Measurements from ENCODE around the gene PAX5. TPM values are rescaled to one million over a fixed set of nuclear protein-coding genes. Genes with fewer than 3 reads are reported as not detected.

Gene PAX5
- total RNA-seq, 6 experiments from 2014 or later: not detected

DNA sequence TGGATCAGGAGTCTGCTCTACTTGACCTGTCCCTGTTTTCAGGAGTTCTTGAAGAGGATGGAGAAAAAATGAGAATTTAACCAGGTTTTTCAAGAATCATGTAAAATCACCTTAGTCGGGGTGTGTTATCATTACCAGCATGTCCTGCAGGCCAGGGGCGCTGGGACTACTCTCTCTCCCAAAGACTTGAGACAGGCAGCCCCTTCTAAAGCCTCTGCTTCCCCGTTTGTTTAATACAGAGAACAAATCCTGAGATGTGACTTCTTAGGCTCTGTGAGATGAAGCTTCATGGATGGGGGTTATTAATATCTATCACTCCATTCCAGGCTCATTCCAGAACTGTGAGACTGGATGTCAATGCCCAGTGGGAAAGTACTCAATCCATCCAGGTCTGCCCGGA, 3.0 kb downstream of the PAX5 start:
- peaks cover 3% of the 10 kb centered on the region; the same call in 1 of the 2 replicates for H3K9me3 Mint-ChIP-seq
- H3K4me3 Mint-ChIP-seq: no peak overlapping the region
- H3K27me3 Mint-ChIP-seq (ENCODE audit: insufficient read depth): peaks cover 66% of the 10 kb centered on the region
- DNase-seq: no peak
- TF ChIP-seq, protein P1, sequence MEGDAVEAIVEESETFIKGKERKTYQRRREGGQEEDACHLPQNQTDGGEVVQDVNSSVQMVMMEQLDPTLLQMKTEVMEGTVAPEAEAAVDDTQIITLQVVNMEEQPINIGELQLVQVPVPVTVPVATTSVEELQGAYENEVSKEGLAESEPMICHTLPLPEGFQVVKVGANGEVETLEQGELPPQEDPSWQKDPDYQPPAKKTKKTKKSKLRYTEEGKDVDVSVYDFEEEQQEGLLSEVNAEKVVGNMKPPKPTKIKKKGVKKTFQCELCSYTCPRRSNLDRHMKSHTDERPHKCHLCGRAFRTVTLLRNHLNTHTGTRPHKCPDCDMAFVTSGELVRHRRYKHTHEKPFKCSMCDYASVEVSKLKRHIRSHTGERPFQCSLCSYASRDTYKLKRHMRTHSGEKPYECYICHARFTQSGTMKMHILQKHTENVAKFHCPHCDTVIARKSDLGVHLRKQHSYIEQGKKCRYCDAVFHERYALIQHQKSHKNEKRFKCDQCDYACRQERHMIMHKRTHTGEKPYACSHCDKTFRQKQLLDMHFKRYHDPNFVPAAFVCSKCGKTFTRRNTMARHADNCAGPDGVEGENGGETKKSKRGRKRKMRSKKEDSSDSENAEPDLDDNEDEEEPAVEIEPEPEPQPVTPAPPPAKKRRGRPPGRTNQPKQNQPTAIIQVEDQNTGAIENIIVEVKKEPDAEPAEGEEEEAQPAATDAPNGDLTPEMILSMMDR (IDR thresholded peaks at IDR 0.05): no peak
- H3K36me3 Mint-ChIP-seq (ENCODE audit: low read depth): peaks cover 7% of the 10 kb centered on the region
- H3K27ac Mint-ChIP-seq: no peak overlapping the region
- H3K4me1 Mint-ChIP-seq (ENCODE audit: low read depth): peaks cover 10% of the 10 kb centered on the region

DNA sequence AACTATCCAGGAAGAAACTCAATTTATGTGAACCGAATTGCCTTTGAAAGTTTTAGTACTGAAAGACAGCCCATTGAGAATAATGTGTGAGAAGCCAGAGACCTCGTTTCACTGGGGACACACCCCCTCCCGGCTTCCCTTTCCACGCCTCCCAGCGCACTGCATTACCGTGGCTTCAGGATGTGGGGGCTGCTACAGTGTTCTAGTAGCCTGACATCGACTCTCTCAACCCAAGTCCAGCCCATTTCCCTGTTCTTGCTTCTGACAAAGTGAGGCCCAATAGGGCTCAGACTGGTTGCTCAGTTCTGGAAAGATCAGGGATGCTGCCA, 3.5 kb downstream of the PAX5 start:
- TF ChIP-seq, protein P1 (IDR thresholded peaks at IDR 0.05): no peak
- H3K27ac Mint-ChIP-seq: no peak overlapping the region
- no peak for DNase-seq
- H3K9me3 Mint-ChIP-seq: no peaks in the 10 kb centered on the region
- peaks cover 3% of the 10 kb centered on the region; the same call in 1 of the 2 replicates for H3K36me3 Mint-ChIP-seq (ENCODE audit: low read depth)
- H3K4me3 Mint-ChIP-seq: no peak overlapping the region
- peaks cover 67% of the 10 kb centered on the region for H3K27me3 Mint-ChIP-seq (ENCODE audit: insufficient read depth)
- peaks cover 11% of the 10 kb centered on the region; the same call in 1 of the 2 replicates for H3K4me1 Mint-ChIP-seq (ENCODE audit: low read depth)

DNA sequence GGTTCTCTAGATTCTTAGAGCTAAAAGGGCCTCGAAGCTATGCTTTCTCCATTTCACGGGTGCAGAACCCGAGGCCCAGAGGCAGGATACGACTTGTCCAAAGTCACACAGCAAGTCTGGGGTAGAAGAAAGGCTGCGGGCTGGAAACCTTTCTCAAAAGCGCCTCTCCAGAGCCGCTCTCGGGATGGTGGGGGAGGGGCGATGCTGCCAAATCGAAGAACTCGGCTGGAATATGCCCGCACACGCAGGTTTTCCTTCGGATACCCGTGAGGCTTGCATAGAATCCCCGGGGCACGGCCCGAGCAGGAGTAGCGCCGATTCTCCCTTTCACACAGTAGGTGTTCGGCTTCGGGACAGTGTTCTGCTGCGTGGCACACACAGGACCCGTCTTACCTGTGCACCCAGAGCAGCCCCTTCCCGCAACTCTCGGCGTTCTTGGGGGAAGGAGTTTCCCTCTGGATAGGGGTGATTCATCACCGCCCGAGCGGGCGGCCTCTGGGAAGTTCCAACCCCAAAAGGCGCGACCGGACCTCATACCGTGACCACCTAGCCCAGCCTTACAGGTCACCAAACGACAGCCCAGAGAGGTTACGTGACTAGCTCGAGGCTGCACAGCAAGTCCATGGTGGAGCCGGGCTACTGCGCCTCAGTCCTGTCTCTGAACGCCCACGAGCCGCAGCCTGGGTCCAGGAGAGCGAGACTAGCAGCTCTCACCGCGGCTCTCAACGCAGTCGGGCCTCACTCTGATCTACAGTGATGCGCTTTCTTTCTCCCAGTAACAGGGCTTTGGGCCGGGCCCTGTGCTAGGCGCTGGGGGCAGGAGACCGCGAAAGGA, 4.1 kb downstream of the PAX5 start:
- H3K4me1 Mint-ChIP-seq (ENCODE audit: low read depth): peaks cover 12% of the 10 kb centered on the region; the same call in 1 of the 2 replicates
- no peak overlapping the region for H3K4me3 Mint-ChIP-seq
- no peak overlapping the region for H3K27ac Mint-ChIP-seq
- H3K36me3 Mint-ChIP-seq (ENCODE audit: low read depth): peaks cover 3% of the 10 kb centered on the region; the same call in 1 of the 2 replicates
- TF ChIP-seq, protein P1 (IDR thresholded peaks at IDR 0.05): no peak
- no peaks in the 10 kb centered on the region for H3K9me3 Mint-ChIP-seq
- DNase-seq: no peak
- peaks cover 65% of the 10 kb centered on the region for H3K27me3 Mint-ChIP-seq (ENCODE audit: insufficient read depth)

DNA sequence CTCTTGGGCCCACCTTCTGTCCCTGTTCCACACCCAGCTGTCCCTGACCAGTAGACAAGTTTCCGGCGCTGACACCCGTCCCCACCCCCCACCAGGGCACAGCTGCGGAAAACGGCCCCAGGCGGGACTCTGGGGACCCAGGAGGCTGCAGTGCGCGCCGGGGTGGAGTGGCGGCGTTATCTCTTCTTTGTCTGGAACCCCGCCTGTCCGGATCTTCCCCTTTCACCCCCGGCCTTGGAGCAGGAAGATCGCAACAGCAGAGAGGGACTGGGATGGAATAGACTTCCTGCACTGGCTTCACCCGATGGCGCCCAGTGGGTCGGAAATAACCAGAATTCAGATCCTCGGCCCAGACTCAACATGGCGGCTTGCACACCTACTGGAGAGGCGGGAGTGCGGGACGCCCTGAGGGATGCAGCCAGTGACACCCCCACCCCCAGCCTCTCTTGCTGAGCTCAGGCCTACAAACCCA, 4.7 kb downstream of the PAX5 start:
- H3K4me1 Mint-ChIP-seq (ENCODE audit: low read depth): peaks cover 12% of the 10 kb centered on the region; the same call in 1 of the 2 replicates
- DNase-seq: no peak
- peaks cover 3% of the 10 kb centered on the region; the same call in 1 of the 2 replicates for H3K36me3 Mint-ChIP-seq (ENCODE audit: low read depth)
- H3K27me3 Mint-ChIP-seq (ENCODE audit: insufficient read depth): peaks cover 64% of the 10 kb centered on the region
- H3K4me3 Mint-ChIP-seq: no peak overlapping the region
- no peak overlapping the region for H3K27ac Mint-ChIP-seq
- TF ChIP-seq, protein P1 (IDR thresholded peaks at IDR 0.05): no peak
- no peaks in the 10 kb centered on the region for H3K9me3 Mint-ChIP-seq

DNA sequence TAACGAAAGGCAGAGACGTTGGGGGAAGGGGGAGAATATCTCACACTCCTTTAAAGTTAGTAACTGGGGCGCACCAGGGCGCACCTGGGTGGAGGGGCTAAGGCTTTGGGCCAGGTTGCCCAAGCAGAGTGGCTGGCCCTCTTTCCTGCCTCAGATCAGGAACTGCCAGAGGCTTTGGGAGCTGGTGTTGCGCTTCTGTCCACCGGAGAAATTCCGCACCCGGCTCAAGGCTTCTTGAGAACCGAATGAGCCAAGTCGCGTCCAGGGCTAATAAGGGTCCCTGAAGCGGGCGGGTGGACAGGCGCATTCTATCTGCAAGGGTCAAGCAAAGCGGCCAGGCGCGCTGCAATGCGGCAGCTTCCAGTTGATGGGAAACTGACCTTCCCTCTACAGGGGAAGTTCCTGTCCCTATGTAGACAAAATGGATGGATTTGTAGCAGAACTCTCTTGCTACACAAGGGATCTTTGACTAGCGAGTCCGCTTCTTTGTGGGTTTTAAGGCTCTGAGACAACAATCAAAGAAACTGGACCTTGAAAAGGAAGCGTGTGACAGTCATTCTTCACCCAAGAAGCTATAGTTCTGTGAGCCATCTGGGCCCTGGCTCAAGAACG, 5.5 kb downstream of the PAX5 start:
- peaks cover 3% of the 10 kb centered on the region; the same call in 1 of the 2 replicates for H3K36me3 Mint-ChIP-seq (ENCODE audit: low read depth)
- peaks cover 12% of the 10 kb centered on the region; the same call in 1 of the 2 replicates for H3K4me1 Mint-ChIP-seq (ENCODE audit: low read depth)
- no peaks in the 10 kb centered on the region for H3K9me3 Mint-ChIP-seq
- no peak overlapping the region for H3K27ac Mint-ChIP-seq
- TF ChIP-seq, protein P1 (IDR thresholded peaks at IDR 0.05): no peak
- no peak for DNase-seq
- H3K4me3 Mint-ChIP-seq: no peak overlapping the region
- H3K27me3 Mint-ChIP-seq (ENCODE audit: insufficient read depth): peaks cover 67% of the 10 kb centered on the region

Measured in HFFc6 (cell line).